GM18861 (cell line): Measurements from ENCODE around the gene TBRG1.

Source experiments
- ATAC-seq: cut with Tn5 transposase; IDR thresholded peaks from one replicate; pipeline ENCODE4 v1.9.1; 2021; ENCODE audit not compliant: unreplicated experiment

The TBRG1 gene

DNA sequence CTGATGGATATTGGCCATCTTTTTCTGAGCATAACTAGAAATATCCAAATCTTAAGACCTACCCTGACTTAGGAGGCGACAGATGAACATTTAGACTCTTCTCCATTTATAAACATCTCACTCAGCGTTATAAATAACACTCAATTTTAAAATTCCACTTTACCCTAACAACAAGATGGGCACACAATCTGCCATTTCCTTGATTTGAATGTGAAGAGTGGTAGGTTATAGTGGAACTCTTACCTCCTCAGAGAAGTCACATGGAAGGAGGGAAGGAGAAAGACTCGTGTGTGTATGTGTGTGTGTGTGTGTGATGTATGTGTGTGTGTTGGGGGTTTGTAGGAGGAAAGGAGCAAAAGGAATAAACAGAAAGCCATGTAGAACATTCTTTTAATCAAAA is 35.8 kb downstream of the TBRG1 start:
- no peak for ATAC-seq

- no peak for ATAC-seq
Measured at GRCh38 chr11:124658986-124659385, 36.3 kb downstream of the TBRG1 start.

GRCh38 chr11:124661553-124661952 is 38.9 kb downstream of the TBRG1 start:
- no peak for ATAC-seq

DNA sequence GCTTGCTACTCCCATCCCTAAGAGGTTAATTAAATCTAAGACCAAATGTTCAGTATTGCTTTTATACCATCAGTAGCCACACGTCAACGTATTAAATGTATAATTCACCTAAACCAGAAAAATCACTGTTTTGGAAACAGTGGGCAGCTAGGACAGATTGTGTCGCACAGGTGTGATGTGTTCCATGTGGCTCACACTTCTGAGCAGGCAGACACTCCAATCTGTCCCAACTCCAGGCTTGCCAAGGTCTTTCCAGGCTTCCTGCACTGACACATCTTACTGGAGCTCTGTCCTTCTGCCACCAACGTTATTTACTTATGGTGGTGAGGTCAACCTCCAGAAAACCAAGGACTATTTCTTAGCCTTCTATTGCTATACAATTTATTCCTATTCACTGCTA is 39.4 kb downstream of the TBRG1 start:
- ATAC-seq, result no peak

- no peak for ATAC-seq
Measured at GRCh38 chr11:124663861-124664260, 41.2 kb downstream of the TBRG1 start.

- no peak for ATAC-seq
Measured at GRCh38 chr11:124667601-124668000, 44.9 kb downstream of the TBRG1 start.

DNA sequence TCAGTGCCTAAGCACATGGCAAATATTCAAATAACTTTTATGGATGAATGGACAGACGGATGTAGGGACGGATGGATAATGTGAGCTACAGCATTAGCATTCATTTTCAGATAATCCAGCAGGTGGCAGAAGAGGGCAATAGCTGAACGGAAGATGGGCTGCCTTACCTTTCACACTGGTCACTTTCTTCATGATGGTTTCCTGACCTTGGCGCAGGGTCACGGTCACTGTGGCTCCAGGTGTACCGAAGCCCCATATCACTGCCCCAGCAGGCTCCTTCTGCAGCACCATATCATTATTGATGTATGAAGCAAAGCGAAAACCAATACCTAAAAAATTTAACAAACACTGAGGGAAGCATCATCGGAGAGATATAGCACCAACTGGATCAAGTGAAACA is 46.5 kb downstream of the TBRG1 start:
- ATAC-seq, result peak; percentile 40

DNA sequence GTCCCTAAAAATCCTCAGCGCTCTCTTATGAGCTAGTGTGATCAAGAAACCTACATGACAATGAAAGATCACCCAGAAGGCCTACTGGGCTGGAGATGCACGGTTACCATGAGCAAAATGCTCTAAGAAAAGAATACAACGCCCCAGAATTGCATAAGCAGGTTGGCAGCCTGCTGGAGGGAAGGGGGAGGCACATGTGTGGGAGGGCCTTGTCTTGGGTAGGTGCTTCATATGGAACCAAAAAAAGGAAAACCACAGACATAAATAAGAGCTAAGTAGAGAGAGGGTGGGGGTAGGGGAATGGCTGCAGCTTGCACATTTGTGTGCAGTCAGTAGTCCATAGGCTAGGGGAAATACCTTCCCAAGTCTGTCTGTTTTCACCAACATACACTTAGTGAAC is 48.1 kb downstream of the TBRG1 start:
- ATAC-seq, result peak; percentile 32

DNA sequence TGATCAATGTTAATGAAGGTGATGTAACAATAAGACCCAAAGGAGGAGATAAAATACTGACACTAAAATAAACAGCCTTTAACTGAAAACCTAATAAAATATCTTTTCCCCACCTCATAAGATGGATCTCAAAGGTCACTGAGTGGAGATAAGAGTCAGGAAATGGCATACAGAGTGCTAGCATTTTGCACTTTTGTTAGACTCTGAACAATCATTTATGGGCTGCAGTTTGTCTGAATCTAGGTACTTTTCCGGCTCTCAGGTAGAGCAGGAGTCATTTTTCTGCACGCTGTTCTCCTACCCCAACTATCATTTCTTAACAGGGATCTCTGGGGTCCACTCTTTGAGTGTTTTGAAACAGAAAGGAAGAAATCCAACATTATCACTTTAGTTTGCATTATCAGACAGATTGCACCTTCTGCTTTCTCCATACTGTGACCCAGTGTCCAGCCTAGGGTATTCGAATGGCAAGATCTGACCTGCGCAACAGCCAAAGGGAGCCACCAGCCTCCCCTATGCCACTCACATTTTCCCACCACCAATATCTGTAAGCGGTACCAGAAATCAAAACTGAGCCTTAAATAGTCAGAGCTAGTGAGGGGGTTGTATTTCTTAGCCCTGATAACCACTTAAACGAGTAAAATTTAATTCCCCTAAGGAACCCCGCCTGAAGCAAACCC is 50.0 kb downstream of the TBRG1 start:
- no peak for ATAC-seq

- peak; percentile 58 for ATAC-seq
Measured at GRCh38 chr11:124673333-124674167, 50.9 kb downstream of the TBRG1 start, which contains the start of the genes SIAE and SPA17. Gene SIAE, minus strand, starts transcription at chr11:124673739. Its CDS starts 31 bp downstream, at chr11:124673708. Gene SPA17, plus strand, starts transcription at chr11:124673904. Its CDS starts 1,361 bp downstream, at chr11:124675265.

- ATAC-seq, result no peak
Measured at GRCh38 chr11:124674168-124674517, 51.5 kb downstream of the TBRG1 start.

DNA sequence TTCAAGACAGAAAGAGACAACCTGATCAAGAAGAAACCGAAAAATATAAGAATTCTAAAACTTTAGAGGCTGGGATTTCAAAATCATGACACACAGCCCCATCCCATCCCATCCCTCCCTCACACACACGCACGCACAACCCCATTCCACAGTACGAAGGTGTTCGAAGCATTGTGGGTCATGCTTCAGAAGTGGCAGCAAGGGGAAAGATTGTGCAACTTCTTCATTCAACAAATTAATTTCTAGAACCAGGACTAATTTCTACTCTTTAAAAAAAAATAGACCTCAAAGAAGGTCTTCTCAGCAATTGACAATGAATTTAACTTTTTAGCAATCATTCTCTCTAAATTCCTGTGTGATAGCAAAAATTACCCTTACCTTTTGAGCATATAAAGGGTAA is 51.9 kb downstream of the TBRG1 start:
- no peak for ATAC-seq

GRCh38 chr11:124676386-124676785 is 53.7 kb downstream of the TBRG1 start:
- no peak for ATAC-seq

DNA sequence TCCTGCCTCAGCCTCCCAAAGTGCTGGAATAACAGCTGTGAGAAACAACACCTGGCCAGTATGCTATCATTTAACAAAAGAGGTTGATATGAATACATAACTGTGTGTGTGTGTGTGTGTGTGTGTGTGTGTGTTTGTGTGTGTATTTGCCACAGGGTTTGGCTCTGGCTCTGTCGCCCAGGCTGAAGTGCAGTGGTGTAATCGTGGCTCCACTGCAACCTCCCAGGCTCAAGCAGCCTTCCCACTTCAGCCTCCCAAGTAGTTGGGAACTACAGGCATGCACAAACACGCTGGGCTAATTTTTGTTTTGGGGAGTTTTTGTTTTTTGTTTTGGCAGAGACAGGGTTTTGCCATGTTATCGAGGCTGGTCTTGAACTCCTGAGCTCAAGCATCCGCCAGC is 55.8 kb downstream of the TBRG1 start:
- ATAC-seq, result no peak

DNA sequence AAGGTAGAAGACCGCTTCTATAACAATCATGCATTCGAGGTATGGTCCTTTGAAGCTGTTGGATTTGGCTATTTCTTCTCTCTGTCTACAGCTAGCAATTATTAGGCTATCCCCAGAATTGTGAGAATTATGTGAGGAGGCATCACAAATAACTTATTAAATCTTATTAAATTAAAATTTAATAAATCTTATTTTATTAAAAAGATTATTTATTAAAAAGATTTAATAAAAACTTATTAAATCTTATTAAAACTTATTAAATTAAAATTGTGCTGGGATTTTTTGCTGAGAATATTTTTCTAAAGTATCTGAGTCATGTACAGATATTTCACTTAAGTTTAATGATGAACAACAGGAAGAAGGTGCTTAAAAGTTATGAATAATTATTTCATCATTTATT is 58.8 kb downstream of the TBRG1 start:
- no peak for ATAC-seq

DNA sequence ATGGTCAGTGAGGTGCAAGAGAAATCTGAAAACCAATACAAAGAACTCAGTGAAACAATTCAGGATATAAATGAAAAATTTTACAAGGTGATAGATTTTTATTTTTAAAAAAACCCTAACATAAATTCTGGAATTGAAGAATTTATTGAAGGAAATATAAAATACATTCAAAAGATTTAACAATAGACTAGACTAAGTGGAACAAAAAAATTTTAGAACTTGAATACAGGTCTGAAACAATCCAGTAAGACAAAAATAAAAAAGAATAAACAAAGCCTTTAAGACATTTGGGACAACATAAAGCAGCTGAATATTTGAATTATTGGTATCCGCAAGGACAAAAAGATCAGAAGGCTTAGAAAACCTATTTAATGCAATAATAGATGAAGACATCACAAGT is 59.8 kb downstream of the TBRG1 start:
- ATAC-seq, result no peak
